CD4-positive, alpha-beta T cell treated with Interleukin-17A for 4 hours (primary cell): ENCODE results near the gene STK4.

Experiments
- DNase-seq: peaks from one replicate; pipeline ENCODE4 v3.0.0-alpha.2; 2020; ENCODE audit warnings: mixed read lengths

The STK4 gene

GRCh38 chr20:45032781-45033180, 66.5 kb downstream of the STK4 start:
- no peak for DNase-seq

GRCh38 chr20:45034436-45034835, 68.1 kb downstream of the STK4 start:
- DNase-seq: no peak

GRCh38 chr20:45036044-45036755, 69.9 kb downstream of the STK4 start:
- DNase-seq: peak; percentile 39

GRCh38 chr20:45037050-45037449, 70.7 kb downstream of the STK4 start:
- DNase-seq: no peak

GRCh38 chr20:45037635-45038034, 71.3 kb downstream of the STK4 start:
- no peak for DNase-seq

GRCh38 chr20:45038745-45039474, 72.6 kb downstream of the STK4 start:
- DNase-seq: no peak

GRCh38 chr20:45039475-45039820, 73.1 kb downstream of the STK4 start:
- DNase-seq: no peak

GRCh38 chr20:45041464-45042337, 75.4 kb downstream of the STK4 start:
- peak; percentile 29 for DNase-seq

- no peak for DNase-seq
Observed at GRCh38 chr20:45042978-45043377, 76.7 kb downstream of the STK4 start.

- DNase-seq: peak; percentile 51
Observed at GRCh38 chr20:45044084-45044573, 77.8 kb downstream of the STK4 start.

- DNase-seq: no peak
Observed at GRCh38 chr20:45044601-45045000, 78.3 kb downstream of the STK4 start.

- DNase-seq: no peak
Observed at GRCh38 chr20:45047581-45048119, 81.3 kb downstream of the STK4 start.

- DNase-seq: no peak
Observed at GRCh38 chr20:45049438-45049837, 83.1 kb downstream of the STK4 start.

GRCh38 chr20:45049904-45050471, 83.7 kb downstream of the STK4 start:
- peak; percentile 27 for DNase-seq

GRCh38 chr20:45051204-45052060, 85.1 kb downstream of the STK4 start:
- no peak for DNase-seq

- peak; percentile 15 for DNase-seq
Observed at GRCh38 chr20:45052698-45053429, 86.6 kb downstream of the STK4 start.

- DNase-seq: no peak
Observed at GRCh38 chr20:45053430-45054351, 87.4 kb downstream of the STK4 start.

- no peak for DNase-seq
Observed at GRCh38 chr20:45055056-45055455, 88.7 kb downstream of the STK4 start.

GRCh38 chr20:45056473-45057173, 90.3 kb downstream of the STK4 start:
- no peak for DNase-seq
